Endodermal cell (in vitro differentiated cells): ENCODE measurements around the gene CADM1. TPM values are rescaled to one million over a fixed set of nuclear protein-coding genes. Genes with fewer than 3 reads are reported as not detected.
A peak's percentile ranks its signal among the peaks of the same experiment; 100 is the strongest.

Experiments used
- DNase-seq: peaks from one replicate; pipeline ENCODE4 v3.0.0-alpha.2; 2017
- H3K27ac ChIP-seq: 2 replicates; pipeline ENCODE4 v1.5.1; 2013; ENCODE audit warnings: mild to moderate bottlenecking, low read depth, low read length, moderate library complexity
- H3K27me3 ChIP-seq: 2 replicates; pipeline ENCODE4 v1.6.1; 2013; ENCODE audit warnings: mild to moderate bottlenecking, low read length, moderate library complexity; ENCODE audit not compliant: insufficient read depth, control insufficient read depth, poor library complexity, severe bottlenecking
- H3K36me3 ChIP-seq: 2 replicates; pipeline ENCODE4 v1.7.0; 2013; ENCODE audit warnings: mild to moderate bottlenecking, low read length, moderate library complexity; ENCODE audit not compliant: control insufficient read depth, insufficient read depth
- H3K4me1 ChIP-seq: one replicate; pipeline ENCODE4 v1.7.0; 2013; ENCODE audit warnings: low read length; ENCODE audit not compliant: control insufficient read depth, insufficient read depth
- H3K4me3 ChIP-seq: 2 replicates; pipeline ENCODE4 v1.5.1; 2013; ENCODE audit warnings: mild to moderate bottlenecking, low read length, moderate library complexity
- H3K9ac ChIP-seq: 2 replicates; pipeline ENCODE4 v1.6.1; 2013; ENCODE audit warnings: mild to moderate bottlenecking, low read length, moderate library complexity; ENCODE audit not compliant: poor library complexity, severe bottlenecking; ENCODE audit errors: extremely low read depth
- H3K9me3 ChIP-seq: 2 replicates; pipeline ENCODE4 v1.6.1; 2013; ENCODE audit warnings: mild to moderate bottlenecking, low read length, moderate library complexity; ENCODE audit not compliant: control insufficient read depth
- H3K27ac Mint-ChIP-seq: 2 replicates; pipeline ENCODE4 v1.8.0; 2020; ENCODE audit warnings: mixed read lengths
- H3K27me3 Mint-ChIP-seq: 2 replicates; pipeline ENCODE4 v1.8.0; 2021; ENCODE audit warnings: mild to moderate bottlenecking, mixed read lengths; ENCODE audit not compliant: insufficient read depth
- H3K36me3 Mint-ChIP-seq: 2 replicates; pipeline ENCODE4 v1.8.0; 2020; ENCODE audit warnings: low read depth, mixed read lengths
- H3K4me1 Mint-ChIP-seq: 2 replicates; pipeline ENCODE4 v1.8.0; 2020; ENCODE audit warnings: mixed read lengths
- H3K4me3 Mint-ChIP-seq: 2 replicates; pipeline ENCODE4 v1.8.0; 2020; ENCODE audit warnings: mild to moderate bottlenecking, moderate library complexity, mixed read lengths
- H3K9me3 Mint-ChIP-seq: 2 replicates; pipeline ENCODE4 v1.8.0; 2020; ENCODE audit warnings: mild to moderate bottlenecking, mixed read lengths
- WGBS, 2 experiments: methylation state at CpG; one replicate each; pipeline versions ENCODE4 v1.1.5 to v1.1.7; 2013; ENCODE audit warnings: missing lambda C conversion rate in 2 of 2, mixed read lengths in 1 of 2; ENCODE audit not compliant: insufficient coverage in 1 of 2, insufficient read length in 1 of 2; 5-methylcytosine and 5-hydroxymethylcytosine counted together
- total RNA-seq, 2 donors: library from RNA; stranded (reverse); fragmentation: NEBNext Ultra II Directional in 1 of 2; extraction: Animal tissue kit (Norgen Biotek cat#: 25700) in 1 of 2; gene quantifications; 2 replicates in 1 of 2; 3 replicates in 1 of 2; pipeline ENCODE4 v1.2.1, GENCODE V29; 2021
- TF ChIP-seq, protein P1 (sequence below): fragments of 200-600 bp; sonication (generic); conservative IDR thresholded peaks from 2 replicates; pipeline ENCODE4 v1.5.0; 2021; ENCODE audit warnings: antibody characterized with exemption, mild to moderate bottlenecking

The CADM1 gene
- total RNA-seq, 2 donors from 2014 or later, result 76.3 to 88.2 TPM

DNA sequence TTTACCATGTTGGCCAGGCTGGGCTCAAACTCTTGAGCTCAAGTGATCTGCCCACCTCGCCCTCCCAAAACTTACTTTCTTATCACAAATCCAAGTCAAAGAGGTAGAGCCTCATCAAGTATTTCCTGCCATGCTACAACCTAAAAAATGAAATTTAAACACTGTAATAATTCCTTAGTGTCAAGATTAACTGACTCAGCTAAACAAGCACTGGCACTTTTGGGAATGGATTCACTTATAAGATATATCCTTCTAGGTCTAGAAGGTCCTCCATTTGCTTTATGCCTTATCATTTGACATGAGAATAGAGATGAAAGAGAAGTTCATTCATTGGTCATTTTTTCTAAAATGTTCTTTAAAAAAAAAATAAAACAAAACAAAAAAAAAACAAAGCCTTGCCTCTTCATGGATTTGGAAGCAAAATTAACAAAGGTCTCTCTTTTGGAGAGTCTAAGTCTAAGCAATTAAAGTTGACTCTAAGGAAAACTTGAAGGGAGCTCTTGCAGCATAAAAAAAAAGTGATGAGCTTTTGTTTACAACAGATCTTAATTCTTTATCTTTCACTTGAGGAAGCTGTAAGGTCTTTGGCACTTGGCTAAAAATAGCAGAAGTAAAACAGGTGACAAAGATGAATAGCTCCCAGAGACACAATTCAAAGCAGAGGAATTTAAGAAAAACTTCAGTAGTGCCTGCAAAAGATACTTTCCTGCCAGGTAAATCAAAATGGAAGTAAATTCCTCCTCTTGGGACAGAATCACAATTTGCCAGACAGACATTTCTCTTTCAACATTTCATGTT, 50.3 kb downstream of the CADM1 start:
- Mint-ChIP-seq H3K36me3 (peaks cover 4% of the 10 kb centered on the region), H3K9me3 (peaks cover 2% of the 10 kb centered on the region), H3K4me3 (no peak overlapping the region), H3K27ac (no peak overlapping the region), H3K4me1 (peaks cover 53% of the 10 kb centered on the region), H3K27me3 (no peaks in the 10 kb centered on the region)
- Histone ChIP-seq H3K27me3 (no peaks in the 10 kb centered on the region), H3K4me1 (peaks cover 15% of the 10 kb centered on the region), H3K4me3 (peak overlapping the region; percentile 37), H3K36me3 (no peaks in the 10 kb centered on the region), H3K9me3 (no peaks in the 10 kb centered on the region), H3K27ac (no peak overlapping the region), H3K9ac (no peak overlapping the region)
- no peak for DNase-seq
- WGBS, 2 experiments, result 92 to 100% methylated on average over 1 of the region's 1 CpG
- TF ChIP-seq, protein P1, sequence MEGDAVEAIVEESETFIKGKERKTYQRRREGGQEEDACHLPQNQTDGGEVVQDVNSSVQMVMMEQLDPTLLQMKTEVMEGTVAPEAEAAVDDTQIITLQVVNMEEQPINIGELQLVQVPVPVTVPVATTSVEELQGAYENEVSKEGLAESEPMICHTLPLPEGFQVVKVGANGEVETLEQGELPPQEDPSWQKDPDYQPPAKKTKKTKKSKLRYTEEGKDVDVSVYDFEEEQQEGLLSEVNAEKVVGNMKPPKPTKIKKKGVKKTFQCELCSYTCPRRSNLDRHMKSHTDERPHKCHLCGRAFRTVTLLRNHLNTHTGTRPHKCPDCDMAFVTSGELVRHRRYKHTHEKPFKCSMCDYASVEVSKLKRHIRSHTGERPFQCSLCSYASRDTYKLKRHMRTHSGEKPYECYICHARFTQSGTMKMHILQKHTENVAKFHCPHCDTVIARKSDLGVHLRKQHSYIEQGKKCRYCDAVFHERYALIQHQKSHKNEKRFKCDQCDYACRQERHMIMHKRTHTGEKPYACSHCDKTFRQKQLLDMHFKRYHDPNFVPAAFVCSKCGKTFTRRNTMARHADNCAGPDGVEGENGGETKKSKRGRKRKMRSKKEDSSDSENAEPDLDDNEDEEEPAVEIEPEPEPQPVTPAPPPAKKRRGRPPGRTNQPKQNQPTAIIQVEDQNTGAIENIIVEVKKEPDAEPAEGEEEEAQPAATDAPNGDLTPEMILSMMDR, result no peak

DNA sequence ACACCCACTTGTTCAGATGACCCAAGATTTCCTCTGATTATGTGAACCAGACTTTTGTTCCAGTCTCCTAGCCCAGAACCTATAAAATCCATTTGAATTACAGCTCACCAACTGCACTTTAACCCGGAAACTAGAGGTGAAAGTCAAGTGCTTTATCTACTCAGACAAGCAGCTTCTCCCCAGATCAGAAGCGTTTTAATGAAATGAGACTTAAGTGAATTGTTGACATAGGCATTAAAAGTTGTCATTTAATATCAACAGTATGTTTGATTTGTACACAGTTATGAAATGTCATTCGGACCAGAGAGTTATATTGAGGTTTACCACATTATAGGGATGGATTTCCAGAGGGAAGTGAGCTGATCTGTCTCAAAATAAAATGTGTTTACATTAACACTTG, 52.0 kb downstream of the CADM1 start:
- peaks cover 47% of the 10 kb centered on the region for H3K4me1 Mint-ChIP-seq
- Histone ChIP-seq H3K27ac (no peak overlapping the region), H3K4me3 (no peak overlapping the region), H3K4me1 (peaks cover 15% of the 10 kb centered on the region), H3K9me3 (peaks cover 11% of the 10 kb centered on the region), H3K9ac (no peak overlapping the region), H3K27me3 (no peaks in the 10 kb centered on the region), H3K36me3 (no peaks in the 10 kb centered on the region)
- no peaks in the 10 kb centered on the region for H3K27me3 Mint-ChIP-seq
- H3K36me3 Mint-ChIP-seq, result peaks cover 13% of the 10 kb centered on the region
- 94 to 100% methylated on average over 2 to 3 of the region's 3 CpGs for WGBS, 2 experiments
- H3K9me3 Mint-ChIP-seq, result peaks cover 14% of the 10 kb centered on the region
- no peak overlapping the region for H3K27ac Mint-ChIP-seq
- DNase-seq, result no peak
- TF ChIP-seq, protein P1, result no peak
- no peak overlapping the region for H3K4me3 Mint-ChIP-seq

DNA sequence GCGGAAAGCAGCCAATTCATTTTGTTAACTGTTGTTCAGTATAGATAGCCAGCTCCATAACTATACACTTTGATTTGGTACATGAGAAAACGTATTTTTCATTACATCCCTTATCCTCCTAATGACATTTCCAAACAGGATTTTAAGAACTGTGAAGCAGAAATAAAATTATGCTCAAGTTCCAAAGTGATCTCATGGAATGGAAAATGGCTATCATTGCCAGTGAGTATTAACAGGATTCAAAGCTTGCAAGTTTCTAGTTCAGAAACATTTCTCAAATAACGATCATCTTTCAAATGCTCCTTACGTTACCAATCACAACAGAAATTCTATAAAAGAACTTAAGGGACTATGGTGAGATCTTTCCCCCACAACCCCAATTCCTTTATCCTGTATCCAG, 53.7 kb downstream of the CADM1 start:
- no peaks in the 10 kb centered on the region for H3K27me3 ChIP-seq
- TF ChIP-seq, protein P1, result no peak
- peaks cover 12% of the 10 kb centered on the region for H3K4me1 ChIP-seq
- DNase-seq, result no peak
- H3K4me3 ChIP-seq, result no peak overlapping the region
- 95 to 100% methylated on average over 4 of the region's 4 CpGs for WGBS, 2 experiments
- Mint-ChIP-seq H3K27me3 (no peaks in the 10 kb centered on the region), H3K36me3 (peaks cover 20% of the 10 kb centered on the region), H3K27ac (no peak overlapping the region), H3K4me3 (no peak overlapping the region), H3K4me1 (peaks cover 36% of the 10 kb centered on the region), H3K9me3 (peaks cover 27% of the 10 kb centered on the region)
- no peak overlapping the region for H3K27ac ChIP-seq
- no peak overlapping the region for H3K9ac ChIP-seq
- H3K36me3 ChIP-seq, result no peaks in the 10 kb centered on the region
- H3K9me3 ChIP-seq, result peaks cover 24% of the 10 kb centered on the region
